MM.1S (cell line): Measurements from ENCODE around the gene PKHD1.

Source experiments
- EZH2 ChIP-seq: fragments of 300-600 bp; sonication (generic); optimal IDR thresholded peaks from 2 replicates; pipeline ENCODE3; 2017; ENCODE audit warnings: low read depth, mild to moderate bottlenecking, antibody characterized with exemption, low read length, mixed read lengths
- TF ChIP-seq, protein P1 (sequence below): fragments of 300-600 bp; sonication (generic); IDR thresholded peaks from 2 replicates; pipeline ENCODE4 v1.5.1; 2016; ENCODE audit warnings: antibody characterized with exemption, low read length, mixed read lengths

DNA sequence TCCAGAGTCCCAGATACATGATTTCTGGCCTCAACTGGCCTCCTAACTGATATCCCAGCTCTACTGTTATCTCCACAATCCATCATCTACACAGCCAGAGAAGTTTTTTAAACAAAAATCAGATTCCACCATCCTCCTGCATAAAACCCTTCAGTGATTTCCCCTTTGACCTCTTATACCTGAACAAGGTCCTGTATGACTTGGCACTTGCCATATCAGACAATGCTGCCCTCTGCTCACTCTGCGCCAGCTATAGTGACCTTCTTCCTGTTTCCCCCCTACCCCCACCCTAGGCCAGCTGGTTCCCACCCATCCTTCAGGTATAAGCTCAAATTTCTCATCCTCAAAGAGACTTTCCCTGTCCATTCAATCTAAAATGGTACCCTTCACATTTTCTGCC is 322.2 kb downstream of the PKHD1 start:
- TF ChIP-seq, protein P1, sequence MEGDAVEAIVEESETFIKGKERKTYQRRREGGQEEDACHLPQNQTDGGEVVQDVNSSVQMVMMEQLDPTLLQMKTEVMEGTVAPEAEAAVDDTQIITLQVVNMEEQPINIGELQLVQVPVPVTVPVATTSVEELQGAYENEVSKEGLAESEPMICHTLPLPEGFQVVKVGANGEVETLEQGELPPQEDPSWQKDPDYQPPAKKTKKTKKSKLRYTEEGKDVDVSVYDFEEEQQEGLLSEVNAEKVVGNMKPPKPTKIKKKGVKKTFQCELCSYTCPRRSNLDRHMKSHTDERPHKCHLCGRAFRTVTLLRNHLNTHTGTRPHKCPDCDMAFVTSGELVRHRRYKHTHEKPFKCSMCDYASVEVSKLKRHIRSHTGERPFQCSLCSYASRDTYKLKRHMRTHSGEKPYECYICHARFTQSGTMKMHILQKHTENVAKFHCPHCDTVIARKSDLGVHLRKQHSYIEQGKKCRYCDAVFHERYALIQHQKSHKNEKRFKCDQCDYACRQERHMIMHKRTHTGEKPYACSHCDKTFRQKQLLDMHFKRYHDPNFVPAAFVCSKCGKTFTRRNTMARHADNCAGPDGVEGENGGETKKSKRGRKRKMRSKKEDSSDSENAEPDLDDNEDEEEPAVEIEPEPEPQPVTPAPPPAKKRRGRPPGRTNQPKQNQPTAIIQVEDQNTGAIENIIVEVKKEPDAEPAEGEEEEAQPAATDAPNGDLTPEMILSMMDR, result no peak
- TF ChIP-seq EZH2, result no peak
